22Rv1 (cell line): ENCODE measurements around the gene IFI35.

Source experiments
- ZFX ChIP-seq: fragments of 450-650 bp; IDR thresholded peaks from 2 replicates; pipeline ENCODE4 v1.6.1; 2017; ENCODE audit warnings: antibody characterized with exemption, borderline replicate concordance
- TF ChIP-seq, protein P1 (sequence below): fragments of 450-650 bp; IDR thresholded peaks from 2 replicates; pipeline ENCODE4 v1.5.1; 2017; ENCODE audit warnings: mild to moderate bottlenecking

DNA sequence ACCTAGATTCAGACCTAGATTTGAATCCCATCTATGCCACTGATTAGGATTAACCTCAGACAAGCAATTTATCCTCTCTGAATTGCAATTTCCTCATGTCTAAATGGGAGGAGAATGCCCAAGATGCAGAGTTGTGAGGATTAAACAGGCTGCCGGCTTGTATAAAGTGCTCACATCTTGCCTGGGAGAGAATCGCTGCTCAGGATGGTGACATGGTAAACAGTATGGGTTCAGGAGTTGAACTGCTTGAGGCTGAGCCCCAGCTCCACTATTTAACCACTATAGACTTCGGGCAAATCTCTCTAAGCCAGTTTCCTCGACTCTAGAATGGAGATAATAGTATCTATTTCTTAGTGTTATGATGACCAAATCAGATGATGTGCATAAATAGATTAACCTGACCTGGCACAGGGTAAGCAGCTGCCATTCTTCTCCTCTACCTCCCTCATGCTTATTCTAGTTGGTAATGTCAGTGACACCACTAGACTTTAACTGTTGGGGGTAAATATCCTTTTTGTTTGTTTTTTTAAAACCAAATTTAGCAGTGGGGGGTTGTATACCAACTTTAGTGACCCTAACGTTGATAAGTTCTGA, 9.1 kb upstream of the IFI35 start:
- TF ChIP-seq, protein P1, sequence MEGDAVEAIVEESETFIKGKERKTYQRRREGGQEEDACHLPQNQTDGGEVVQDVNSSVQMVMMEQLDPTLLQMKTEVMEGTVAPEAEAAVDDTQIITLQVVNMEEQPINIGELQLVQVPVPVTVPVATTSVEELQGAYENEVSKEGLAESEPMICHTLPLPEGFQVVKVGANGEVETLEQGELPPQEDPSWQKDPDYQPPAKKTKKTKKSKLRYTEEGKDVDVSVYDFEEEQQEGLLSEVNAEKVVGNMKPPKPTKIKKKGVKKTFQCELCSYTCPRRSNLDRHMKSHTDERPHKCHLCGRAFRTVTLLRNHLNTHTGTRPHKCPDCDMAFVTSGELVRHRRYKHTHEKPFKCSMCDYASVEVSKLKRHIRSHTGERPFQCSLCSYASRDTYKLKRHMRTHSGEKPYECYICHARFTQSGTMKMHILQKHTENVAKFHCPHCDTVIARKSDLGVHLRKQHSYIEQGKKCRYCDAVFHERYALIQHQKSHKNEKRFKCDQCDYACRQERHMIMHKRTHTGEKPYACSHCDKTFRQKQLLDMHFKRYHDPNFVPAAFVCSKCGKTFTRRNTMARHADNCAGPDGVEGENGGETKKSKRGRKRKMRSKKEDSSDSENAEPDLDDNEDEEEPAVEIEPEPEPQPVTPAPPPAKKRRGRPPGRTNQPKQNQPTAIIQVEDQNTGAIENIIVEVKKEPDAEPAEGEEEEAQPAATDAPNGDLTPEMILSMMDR, result no peak
- TF ChIP-seq ZFX, result no peak
